ENCODE results near the gene PTPRF. TPM values are rescaled to one million over a fixed set of nuclear protein-coding genes. Genes with fewer than 3 reads are reported as not detected.

PTPRF gene
- total RNA-seq, 4 donors from 2014 or later, result 104 to 243 (median 112) TPM

- 87 to 89% methylated on average over 4 to 7 of the region's 12 CpGs for WGBS, 2 donors
- no peak for DNase-seq
- TF ChIP-seq, protein P1, sequence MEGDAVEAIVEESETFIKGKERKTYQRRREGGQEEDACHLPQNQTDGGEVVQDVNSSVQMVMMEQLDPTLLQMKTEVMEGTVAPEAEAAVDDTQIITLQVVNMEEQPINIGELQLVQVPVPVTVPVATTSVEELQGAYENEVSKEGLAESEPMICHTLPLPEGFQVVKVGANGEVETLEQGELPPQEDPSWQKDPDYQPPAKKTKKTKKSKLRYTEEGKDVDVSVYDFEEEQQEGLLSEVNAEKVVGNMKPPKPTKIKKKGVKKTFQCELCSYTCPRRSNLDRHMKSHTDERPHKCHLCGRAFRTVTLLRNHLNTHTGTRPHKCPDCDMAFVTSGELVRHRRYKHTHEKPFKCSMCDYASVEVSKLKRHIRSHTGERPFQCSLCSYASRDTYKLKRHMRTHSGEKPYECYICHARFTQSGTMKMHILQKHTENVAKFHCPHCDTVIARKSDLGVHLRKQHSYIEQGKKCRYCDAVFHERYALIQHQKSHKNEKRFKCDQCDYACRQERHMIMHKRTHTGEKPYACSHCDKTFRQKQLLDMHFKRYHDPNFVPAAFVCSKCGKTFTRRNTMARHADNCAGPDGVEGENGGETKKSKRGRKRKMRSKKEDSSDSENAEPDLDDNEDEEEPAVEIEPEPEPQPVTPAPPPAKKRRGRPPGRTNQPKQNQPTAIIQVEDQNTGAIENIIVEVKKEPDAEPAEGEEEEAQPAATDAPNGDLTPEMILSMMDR (IDR thresholded peaks at IDR 0.05), result no peak
- TF ChIP-seq POLR2A (IDR thresholded peaks at IDR 0.05), result no peak
- H3K9me3 ChIP-seq, result no peaks in the 10 kb centered on the region
- intact Hi-C loops (cut with DNase I), result loop anchor here (10.0 kb wide), 1 partner anchor 228 kb away; no protein-coding TSS in a partner anchor
- H3K27me3 ChIP-seq, result peaks cover 0 to 17% (median 0%) of the 10 kb centered on the region in 4 donors
- no peak overlapping the region for H3K4me3 ChIP-seq
- no peaks in the 10 kb centered on the region for H3K36me3 ChIP-seq
- H3K27ac ChIP-seq, result no peak overlapping the region
- H3K4me1 ChIP-seq, result peaks cover 0 to 27% (median 11%) of the 10 kb centered on the region in 3 donors
Observed at GRCh38 chr1:43527111-43527878, 3.4 kb upstream of the PTPRF start.

GRCh38 chr1:43529206-43529731 lies 1.4 kb upstream of the PTPRF start:
- H3K36me3 ChIP-seq, result no peaks in the 10 kb centered on the region
- no peak overlapping the region for H3K4me3 ChIP-seq
- H3K4me1 ChIP-seq, result peaks cover 0 to 47% (median 27%) of the 10 kb centered on the region in 3 donors
- intact Hi-C loops (cut with DNase I), result loop anchor here (10.0 kb wide), 1 partner anchor 226 kb away; no protein-coding TSS in a partner anchor
- H3K27me3 ChIP-seq, result peaks cover 0 to 17% (median 0%) of the 10 kb centered on the region in 4 donors
- no peak for DNase-seq
- 14 to 15% methylated on average over 11 of the region's 11 CpGs for WGBS, 2 donors
- TF ChIP-seq, protein P1 (IDR thresholded peaks at IDR 0.05), result peak; percentile 91 to 99 (median 96)
- TF ChIP-seq POLR2A (IDR thresholded peaks at IDR 0.05), result no peak
- peak overlapping the region in 2 of 4 donors; percentile 88 to 96 for H3K27ac ChIP-seq
- no peaks in the 10 kb centered on the region for H3K9me3 ChIP-seq

- TF ChIP-seq, protein P1 (IDR thresholded peaks at IDR 0.05), result peak in 1 of 6 experiments; percentile 6
- TF ChIP-seq POLR2A (IDR thresholded peaks at IDR 0.05), result no peak
- WGBS, 2 donors, result 0 to 10% methylated on average over 10 to 14 of the region's 102 CpGs
- H3K4me1 ChIP-seq, result peaks cover 5 to 67% (median 43%) of the 10 kb centered on the region in 3 donors
- H3K27ac ChIP-seq, result peak overlapping the region; percentile 88 to 96 (median 94)
- intact Hi-C loops (cut with DNase I), result no loop called here
- peaks cover 0 to 17% (median 0%) of the 10 kb centered on the region in 4 donors for H3K27me3 ChIP-seq
- no peaks in the 10 kb centered on the region for H3K9me3 ChIP-seq
- peak overlapping the region; percentile 66 to 94 (median 75) for H3K4me3 ChIP-seq
- no peaks in the 10 kb centered on the region for H3K36me3 ChIP-seq
- DNase-seq, result no peak
Observed at GRCh38 chr1:43531107-43531905, 623 bp downstream of the PTPRF start.

GRCh38 chr1:43531906-43532584 lies 1.4 kb downstream of the PTPRF start:
- Histone ChIP-seq H3K27ac (peak overlapping the region; percentile 88 to 96 (median 94)), H3K36me3 (no peaks in the 10 kb centered on the region), H3K9me3 (no peaks in the 10 kb centered on the region), H3K4me1 (peaks cover 11 to 75% (median 49%) of the 10 kb centered on the region in 3 donors), H3K27me3 (peaks cover 0 to 17% (median 0%) of the 10 kb centered on the region in 4 donors), H3K4me3 (peak overlapping the region; percentile 66 to 94 (median 75))
- intact Hi-C loops (cut with DNase I), result no loop called here
- WGBS, 2 donors, result 16 to 20% methylated on average over 10 to 11 of the region's 15 CpGs
- TF ChIP-seq POLR2A (IDR thresholded peaks at IDR 0.05), result no peak
- TF ChIP-seq, protein P1 (IDR thresholded peaks at IDR 0.05), result no peak
- no peak for DNase-seq

Measured in esophagus squamous epithelium (tissue), 5 donors.